SKM-1 (cell line): Measurements from ENCODE around the gene PPP2R5C.

Experiments used
- DNase-seq: peaks from one replicate; lab custom pipeline; 2025; ENCODE audit not compliant: unreplicated experiment; lab: John Stamatoyannopoulos, UW

PPP2R5C gene

GRCh38 chr14:101838476-101838875 lies 77.0 kb downstream of the PPP2R5C start:
- no peak for DNase-seq

- DNase-seq: no peak
Measured at GRCh38 chr14:101839236-101839635, 77.7 kb downstream of the PPP2R5C start.

- DNase-seq: no peak
Measured at GRCh38 chr14:101839661-101840060, 78.2 kb downstream of the PPP2R5C start.

- DNase-seq: no peak
Measured at GRCh38 chr14:101840649-101841369, 79.3 kb downstream of the PPP2R5C start.

GRCh38 chr14:101843038-101843437 lies 81.5 kb downstream of the PPP2R5C start:
- DNase-seq: no peak

GRCh38 chr14:101843665-101844064 lies 82.2 kb downstream of the PPP2R5C start:
- DNase-seq: peak; percentile 38

- no peak for DNase-seq
Measured at GRCh38 chr14:101844219-101844618, 82.7 kb downstream of the PPP2R5C start.

GRCh38 chr14:101844751-101845150 lies 83.2 kb downstream of the PPP2R5C start:
- DNase-seq: no peak

GRCh38 chr14:101845496-101845895 lies 84.0 kb downstream of the PPP2R5C start:
- DNase-seq: no peak

GRCh38 chr14:101845896-101846295 lies 84.4 kb downstream of the PPP2R5C start:
- DNase-seq: no peak

- DNase-seq: no peak
Measured at GRCh38 chr14:101849125-101849524, 87.6 kb downstream of the PPP2R5C start.

- no peak for DNase-seq
Measured at GRCh38 chr14:101849640-101850039, 88.1 kb downstream of the PPP2R5C start.

GRCh38 chr14:101851183-101851582 lies 89.7 kb downstream of the PPP2R5C start:
- DNase-seq: no peak

- peak; percentile 46 for DNase-seq
Measured at GRCh38 chr14:101851736-101852405, 90.4 kb downstream of the PPP2R5C start.

- no peak for DNase-seq
Measured at GRCh38 chr14:101852785-101853184, 91.3 kb downstream of the PPP2R5C start.

GRCh38 chr14:101853455-101854018 lies 92.0 kb downstream of the PPP2R5C start:
- no peak for DNase-seq

GRCh38 chr14:101854366-101854765 lies 92.9 kb downstream of the PPP2R5C start:
- peak; percentile 30 for DNase-seq

GRCh38 chr14:101855958-101856357 lies 94.4 kb downstream of the PPP2R5C start:
- DNase-seq: no peak

- no peak for DNase-seq
Measured at GRCh38 chr14:101856536-101856935, 95.0 kb downstream of the PPP2R5C start.

GRCh38 chr14:101857226-101857625 lies 95.7 kb downstream of the PPP2R5C start:
- no peak for DNase-seq

- no peak for DNase-seq
Measured at GRCh38 chr14:101858791-101859537, 97.5 kb downstream of the PPP2R5C start.

GRCh38 chr14:101859538-101859902 lies 98.0 kb downstream of the PPP2R5C start:
- DNase-seq: no peak
